CD4-positive, alpha-beta T cell treated with Interleukin-15 for 1 hour (primary cell): Measurements from ENCODE around the gene NANOG.
"Not testable (repeated sequence)": the region's sequence is repeated elsewhere in the genome, so short reads cannot be mapped to it uniquely, and the experiment has no call there.

ENCODE experiments used
- DNase-seq: peaks from one replicate; pipeline ENCODE4 v3.0.0-alpha.2; 2020

Gene NANOG

DNA sequence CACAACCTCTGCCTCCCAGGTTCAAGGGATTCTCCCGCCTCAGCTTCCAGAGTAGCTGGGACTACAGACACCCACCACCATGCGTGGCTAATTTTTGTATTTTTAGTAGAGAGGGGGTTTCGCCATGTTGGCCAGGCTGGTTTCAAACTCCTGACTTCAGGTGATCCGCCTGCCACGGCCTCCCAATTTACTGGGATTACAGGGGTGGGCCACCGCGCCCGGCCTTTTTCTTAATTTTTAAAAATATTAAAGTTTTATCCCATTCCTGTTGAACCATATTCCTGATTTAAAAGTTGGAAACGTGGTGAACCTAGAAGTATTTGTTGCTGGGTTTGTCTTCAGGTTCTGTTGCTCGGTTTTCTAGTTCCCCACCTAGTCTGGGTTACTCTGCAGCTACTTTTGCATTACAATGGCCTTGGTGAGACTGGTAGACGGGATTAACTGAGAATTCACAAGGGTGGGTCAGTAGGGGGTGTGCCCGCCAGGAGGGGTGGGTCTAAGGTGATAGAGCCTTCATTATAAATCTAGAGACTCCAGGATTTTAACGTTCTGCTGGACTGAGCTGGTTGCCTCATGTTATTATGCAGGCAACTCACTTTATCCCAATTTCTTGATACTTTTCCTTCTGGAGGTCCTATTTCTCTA is at the start of gene NANOG:
Gene NANOG, plus strand, starts transcription at position 519 of the 645 bp plus-strand sequence. CDS start 213 bp downstream, outside the sequence.
- DNase-seq = not testable (repeated sequence)

DNA sequence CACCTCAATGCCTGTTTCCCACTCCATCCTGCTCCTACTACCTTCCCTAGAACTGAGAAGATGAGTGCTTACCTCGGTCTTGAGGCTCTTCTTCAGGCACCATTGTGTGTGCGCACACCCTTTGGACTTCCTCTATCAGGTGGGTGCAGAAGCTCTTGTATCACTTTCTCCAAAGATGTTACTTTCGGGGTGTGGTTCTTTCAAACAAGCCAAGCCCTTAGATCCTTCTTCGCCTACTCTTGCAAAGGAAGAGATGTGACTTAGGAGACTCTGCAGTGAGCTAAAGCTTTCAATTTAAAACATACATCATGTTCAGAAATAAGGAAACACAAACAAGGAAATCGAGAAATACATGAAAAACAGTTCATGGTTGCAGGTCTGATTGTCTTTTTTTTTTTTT is 42.0 kb upstream of the NANOG start, which contains the start of gene CLEC4C:
Gene CLEC4C, minus strand, starts transcription at position 130 of the 400 bp plus-strand sequence. Its CDS starts 27 bp downstream, at position 103.
- DNase-seq = no peak

DNA sequence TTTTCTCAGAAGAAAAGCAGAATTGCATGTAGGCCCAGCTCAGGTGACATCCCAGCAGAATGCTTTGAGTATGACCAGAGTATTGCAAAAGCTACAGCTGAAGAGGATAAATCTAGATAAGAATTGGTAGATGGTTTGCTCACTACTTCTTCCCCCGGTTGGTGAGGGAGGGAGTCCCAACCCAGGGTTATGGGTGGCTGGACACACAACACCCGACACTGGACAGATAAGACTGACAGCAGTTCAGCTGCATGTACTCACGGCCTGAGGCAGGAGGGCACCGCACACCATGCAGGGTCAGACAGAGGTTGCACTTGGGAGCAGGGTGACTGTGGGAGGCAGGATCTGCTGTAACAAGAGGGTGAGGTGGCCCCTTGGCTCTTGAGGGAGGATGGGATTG is 40.4 kb upstream of the NANOG start:
- DNase-seq = no peak

DNA sequence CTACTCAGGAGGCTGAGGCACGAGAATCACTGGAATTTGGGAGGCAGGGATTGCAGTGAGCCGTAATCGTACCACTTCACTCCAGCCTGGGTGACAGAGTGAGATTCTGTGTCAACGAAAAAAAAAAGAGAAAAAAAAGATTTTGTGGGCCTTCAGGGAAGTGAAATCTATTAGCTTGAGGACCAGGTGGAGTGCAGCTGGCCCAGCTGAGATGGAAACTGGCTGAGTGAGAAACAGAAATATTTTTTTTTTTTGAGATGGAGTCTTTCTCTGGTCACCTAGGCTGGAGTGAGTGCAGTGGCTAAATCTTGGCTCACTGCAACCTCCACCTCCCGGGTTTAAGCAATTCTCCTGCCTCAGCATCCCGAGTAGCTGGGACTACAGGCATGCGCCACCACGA is 39.8 kb upstream of the NANOG start:
- no peak for DNase-seq

DNA sequence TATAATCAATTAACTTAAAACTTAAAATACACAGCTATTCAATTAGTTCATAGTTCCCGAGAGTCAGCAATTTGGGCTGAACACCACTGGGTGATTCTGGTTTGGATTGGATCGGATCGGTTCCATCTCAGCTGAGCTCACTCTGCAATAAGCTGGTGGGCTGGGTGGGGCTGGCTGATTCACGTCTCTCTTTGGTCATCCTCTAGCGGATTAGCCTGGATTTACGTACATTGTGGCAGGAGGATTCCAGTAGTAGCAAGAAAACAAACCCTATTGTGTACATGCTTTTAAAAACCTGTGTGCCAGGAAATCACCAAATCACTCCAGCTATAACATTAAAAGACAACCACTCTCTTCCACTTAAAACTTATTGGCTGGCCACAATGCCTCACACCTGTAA is 38.9 kb upstream of the NANOG start:
- DNase-seq = no peak

DNA sequence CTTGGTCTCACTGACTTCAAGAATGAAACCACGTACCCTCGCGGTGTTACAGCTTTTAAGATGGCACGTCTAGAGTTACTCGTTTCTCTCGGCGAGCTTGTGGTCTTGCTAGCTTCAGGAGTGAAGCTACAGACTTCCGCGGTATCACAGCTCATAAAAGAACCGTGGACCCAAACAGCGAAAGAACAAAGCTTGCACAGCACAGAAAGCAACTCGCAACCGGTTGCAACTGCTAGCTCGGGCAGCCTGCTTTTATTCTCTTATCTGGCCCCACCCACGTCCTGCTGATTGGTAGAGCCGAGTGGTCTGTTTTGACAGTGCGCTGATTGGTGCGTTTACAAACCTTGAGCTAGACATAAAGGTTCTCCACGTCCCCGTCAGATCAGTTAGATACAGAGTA is 37.8 kb upstream of the NANOG start:
- no peak for DNase-seq

DNA sequence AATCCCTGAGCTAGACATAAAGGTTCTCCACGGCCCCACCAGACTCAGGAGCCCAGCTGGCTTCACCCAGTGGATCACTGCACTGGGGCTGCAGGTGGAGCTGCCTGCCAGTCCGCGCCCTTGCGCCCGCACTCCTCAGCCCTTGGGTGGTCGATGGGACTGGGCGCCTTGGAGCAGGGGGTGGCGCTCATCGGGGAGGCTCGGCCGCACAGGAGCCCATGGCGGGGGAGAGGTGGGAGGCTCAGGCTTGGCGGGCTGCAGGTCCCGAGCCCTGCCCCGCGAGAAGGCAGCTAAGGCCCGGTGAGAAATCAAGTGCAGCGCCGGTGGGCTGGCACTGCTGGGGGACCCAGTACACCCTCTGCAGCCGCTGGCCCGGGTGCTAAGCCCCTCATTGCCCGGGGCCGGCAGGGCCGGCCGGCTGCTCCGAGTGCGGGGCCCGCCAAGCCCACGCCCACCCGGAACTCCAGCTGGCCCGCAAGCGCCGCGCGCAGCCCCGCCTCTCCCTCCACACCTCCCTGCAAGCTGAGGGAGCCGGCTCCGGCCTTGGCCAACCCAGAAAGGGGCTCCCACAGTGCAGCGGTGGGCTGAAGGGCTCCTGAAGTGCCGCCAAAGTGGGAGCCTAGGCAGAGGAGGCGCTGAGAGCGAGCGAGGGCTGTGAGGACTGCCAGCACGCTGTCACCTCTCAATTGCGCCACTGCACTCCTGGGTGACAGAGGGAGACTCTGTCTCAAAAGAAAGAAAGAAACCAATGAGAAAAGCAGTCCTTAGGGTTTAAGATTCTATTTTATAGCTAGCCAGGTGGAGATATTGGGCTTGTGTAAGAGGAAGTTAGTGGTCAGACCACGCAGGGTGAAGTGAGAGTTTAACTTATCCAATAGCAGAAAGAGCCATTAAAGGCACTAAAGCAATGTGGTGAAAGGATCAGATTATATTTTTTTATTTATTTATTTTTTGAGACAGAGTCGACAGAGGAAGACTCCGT is 37.0 kb upstream of the NANOG start:
- DNase-seq = not testable (repeated sequence)

DNA sequence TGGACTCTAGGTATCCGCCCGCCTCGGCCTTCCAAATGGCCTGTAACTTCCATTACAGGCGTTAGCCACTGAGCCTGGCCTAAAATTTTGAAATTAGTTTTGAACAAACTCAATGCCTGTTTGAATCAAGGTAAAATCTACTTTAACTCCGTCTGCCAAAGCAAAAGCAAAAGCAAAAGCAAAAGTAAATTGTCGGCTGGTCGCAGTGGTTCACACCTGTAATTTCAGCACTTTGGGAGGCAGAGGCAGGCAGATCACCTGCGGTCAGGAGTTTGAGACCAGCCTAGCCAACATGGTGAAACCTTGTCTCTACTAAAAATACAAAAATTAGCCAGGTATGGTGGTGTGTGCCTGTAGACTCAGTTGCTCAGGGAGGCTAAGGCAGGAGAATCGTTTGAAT is 33.5 kb upstream of the NANOG start:
- DNase-seq = not testable (repeated sequence)

DNA sequence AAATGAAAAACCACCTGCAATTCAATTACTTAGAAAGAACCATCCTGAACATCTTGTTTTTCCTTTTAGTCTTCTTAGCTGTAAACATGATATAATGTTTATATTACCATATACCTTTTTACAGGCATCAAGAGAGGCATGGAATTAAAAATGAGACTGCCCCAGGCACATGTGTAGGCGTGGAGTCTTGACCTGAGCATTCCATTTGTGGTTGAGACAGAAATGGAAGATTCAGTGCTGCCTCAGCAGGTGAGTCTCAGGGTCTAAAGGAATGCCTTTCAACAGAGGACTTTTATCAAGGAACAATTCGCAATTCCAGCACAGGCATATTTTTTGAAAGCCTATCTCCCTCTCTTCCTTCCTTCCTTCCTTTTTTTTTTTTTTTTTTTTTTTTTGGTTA is 32.2 kb upstream of the NANOG start:
- DNase-seq = no peak

DNA sequence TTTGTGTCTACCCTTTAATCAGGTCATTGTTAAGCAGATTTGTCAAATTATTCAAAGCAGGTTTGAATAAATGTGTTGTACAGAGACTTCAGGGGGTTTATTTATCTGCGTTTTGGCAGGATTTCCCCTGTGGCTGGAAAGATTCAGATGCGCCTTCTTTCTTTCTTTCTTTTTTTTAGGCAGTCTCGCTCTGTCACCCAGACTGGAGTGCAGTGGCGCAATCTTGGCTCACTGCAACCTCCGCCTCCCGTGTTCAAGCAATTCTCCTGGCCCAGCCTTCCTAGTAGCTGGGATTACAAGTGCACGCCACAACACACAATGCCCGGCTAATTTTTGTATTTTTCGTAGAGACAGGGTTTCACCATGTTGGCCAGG is 30.4 kb upstream of the NANOG start:
- no peak for DNase-seq

DNA sequence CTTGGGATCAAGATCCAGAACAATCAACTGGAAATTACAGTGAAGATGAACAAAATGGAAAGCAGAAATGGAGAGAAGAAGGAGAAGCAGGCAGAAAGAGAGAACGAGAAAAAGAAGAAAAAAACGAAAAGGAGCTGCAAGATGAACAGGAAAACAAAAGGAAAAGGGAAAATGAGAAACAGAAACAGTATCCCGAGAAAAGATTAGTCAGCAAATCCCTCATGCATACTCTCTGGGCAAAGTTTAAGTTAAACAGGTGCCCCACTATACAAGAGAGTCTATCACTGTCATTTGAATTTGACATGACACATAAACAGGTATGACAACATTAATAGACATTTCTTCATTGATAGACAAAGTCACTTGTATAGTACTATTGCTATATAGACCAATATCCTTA is 19.2 kb upstream of the NANOG start:
- DNase-seq = no peak

DNA sequence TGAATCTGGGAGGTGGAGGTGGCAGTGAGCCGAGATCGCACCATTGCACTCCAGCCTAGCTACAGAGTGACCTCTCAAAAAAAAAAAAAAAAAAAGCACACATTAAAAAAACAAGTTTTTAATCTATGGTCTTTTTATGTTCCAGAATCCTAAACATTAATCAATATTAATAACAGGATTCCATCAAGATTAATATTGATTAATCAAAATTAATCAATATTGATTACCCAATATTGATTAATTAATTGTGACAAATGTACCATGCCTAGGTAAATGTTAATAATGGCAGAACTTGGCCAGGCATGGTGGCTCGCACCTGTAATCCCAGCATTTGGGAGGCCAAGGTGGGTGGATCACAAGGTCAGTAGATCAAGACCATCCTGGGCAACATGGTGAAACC is 7.9 kb upstream of the NANOG start:
- no peak for DNase-seq

DNA sequence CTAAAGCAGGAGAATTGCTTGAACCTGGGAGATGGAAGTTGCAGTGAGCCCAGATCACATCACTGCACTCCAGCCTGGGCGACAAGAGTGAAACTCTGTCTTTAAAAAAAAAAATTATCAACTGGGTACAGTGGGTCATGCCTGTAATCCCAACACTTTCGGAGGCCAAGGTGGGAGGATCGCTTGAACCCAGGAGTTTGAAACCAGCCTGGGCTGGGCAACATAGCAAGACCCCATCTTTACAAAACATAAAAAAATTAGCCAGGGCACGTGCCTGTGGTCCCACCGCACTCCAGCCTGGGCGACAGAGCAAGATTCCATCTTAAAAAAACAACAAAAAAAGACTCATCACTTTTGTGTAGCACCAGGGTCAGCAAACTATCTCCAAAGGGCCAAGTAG is 7.1 kb upstream of the NANOG start:
- DNase-seq = no peak

DNA sequence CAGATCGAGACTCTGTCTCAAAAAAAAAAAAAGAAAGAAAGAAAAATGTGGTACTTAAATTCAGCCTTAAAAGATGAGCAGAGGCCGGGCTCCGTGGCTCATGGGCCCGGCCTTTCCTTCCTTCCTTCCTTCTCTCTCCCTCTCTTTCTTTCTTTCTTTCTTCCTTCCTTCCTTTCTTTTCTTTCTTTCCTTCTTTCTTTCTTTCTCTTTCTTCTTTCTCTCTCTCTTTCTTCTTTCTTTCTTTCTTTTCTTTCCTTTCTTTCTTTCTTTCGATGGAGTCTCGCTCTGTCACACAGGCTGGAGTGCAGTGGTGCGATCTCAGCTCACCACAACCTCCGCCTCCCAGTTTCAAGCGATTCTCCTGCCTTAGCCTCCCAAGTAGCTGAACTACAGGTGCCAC is 5.8 kb upstream of the NANOG start:
- not testable (repeated sequence) for DNase-seq

DNA sequence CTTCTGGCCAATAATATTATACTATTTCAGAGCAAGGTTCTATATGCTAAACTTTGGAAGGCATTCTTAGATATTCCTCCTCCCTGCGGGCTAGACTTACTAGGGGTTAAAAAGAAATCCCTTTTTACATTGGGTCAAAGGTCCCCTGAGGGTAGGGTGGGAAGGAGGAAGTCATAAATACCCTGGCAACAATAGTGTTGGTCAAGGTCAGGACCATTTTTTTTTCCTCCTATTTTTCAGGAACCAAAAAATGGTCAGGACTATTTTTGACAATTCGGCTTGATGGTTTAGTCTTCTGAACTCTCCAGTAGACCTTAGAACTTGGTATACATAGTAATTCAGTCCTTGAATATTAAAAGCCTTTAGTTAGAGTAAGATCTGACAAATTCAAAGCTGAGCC is 4.5 kb upstream of the NANOG start:
- DNase-seq = no peak

DNA sequence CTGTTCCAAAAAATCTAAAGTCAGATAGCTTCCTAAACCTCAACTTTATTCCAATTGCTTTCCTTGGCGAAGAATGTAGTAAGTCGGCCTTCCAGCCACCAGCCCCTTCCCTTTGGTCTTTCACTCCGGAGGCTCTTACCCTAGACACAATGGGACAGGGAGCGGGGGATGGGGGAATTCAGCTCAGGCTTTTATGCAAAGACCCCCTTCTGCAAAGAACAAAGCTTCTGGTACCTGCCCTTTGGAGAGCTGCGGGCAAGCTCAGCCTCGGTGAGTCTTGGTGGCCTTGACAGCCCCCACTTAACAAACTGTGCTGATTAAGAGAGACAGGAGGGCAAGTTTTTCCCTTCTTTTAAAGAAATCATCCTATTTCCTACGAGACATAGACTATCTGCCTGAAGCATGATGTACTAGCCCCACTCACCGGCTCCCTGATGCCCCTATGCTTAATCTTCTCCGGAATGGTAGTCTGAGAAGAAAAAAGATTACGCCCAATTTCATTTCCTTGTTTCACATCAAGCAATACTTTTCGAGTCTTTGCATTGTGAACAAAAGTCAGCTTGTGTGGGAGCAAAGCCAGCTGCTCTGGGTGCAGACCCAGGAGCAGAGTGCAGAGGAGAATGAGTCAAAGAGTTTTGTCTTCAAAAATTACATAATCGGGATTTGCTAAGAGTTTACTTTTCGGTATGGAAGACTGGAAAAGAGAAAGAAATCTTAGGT is 1.5 kb upstream of the NANOG start:
- DNase-seq = no peak

DNA sequence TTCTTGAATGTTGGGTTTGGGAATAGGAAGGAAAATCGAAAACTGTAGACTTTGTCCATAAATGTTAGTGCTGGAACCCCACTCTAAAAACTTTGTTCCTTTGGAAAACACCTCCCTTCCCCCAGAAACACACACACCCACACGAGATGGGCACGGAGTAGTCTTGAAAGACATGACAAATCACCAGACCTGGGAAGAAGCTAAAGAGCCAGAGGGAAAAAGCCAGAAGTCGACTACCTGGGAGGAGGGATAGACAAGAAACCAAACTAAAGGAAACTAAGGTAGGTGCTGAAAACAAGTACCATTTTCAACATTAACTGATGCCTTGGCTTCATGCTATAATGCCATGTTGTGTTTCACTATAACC is 925 bp upstream of the NANOG start:
- DNase-seq = no peak

DNA sequence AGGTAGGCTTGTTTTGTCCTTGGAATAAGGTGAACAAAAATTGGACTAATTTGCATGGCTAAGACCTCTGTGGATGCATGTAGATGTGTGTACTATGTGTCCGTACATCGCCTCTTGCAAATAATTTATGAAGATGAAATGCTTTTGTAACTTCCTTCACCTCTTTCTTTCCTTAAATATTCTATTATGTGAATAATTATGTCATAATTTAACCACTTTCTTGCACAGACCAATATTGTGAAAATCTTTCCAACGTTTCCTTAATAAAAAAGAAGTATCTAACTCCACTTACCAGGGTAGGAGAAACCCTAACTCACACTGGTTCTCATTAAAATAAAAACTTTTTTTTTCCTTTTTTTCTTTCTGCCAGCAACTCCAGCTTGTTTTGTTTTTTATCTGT is 4.0 kb downstream of the NANOG start:
- DNase-seq = no peak

DNA sequence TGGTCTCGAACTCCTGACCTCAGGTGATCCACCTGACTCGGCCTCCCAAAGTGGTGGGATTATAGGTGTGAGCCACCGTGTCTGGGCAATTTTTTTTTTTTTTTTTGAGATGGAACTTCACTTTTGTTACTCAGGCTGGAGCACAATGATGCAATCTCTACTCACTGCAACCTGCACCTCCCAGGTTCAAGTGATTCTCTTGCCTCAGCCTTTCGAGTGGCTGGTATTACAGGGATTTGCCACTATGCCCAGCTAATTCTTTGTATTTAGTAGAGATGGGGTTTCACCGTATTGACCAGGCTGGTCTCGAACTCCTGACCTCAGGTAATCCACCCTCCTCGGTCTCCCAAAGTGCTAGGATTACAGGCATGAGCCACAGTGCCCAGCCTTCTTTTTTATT is 8.1 kb downstream of the NANOG start:
- not testable (repeated sequence) for DNase-seq

DNA sequence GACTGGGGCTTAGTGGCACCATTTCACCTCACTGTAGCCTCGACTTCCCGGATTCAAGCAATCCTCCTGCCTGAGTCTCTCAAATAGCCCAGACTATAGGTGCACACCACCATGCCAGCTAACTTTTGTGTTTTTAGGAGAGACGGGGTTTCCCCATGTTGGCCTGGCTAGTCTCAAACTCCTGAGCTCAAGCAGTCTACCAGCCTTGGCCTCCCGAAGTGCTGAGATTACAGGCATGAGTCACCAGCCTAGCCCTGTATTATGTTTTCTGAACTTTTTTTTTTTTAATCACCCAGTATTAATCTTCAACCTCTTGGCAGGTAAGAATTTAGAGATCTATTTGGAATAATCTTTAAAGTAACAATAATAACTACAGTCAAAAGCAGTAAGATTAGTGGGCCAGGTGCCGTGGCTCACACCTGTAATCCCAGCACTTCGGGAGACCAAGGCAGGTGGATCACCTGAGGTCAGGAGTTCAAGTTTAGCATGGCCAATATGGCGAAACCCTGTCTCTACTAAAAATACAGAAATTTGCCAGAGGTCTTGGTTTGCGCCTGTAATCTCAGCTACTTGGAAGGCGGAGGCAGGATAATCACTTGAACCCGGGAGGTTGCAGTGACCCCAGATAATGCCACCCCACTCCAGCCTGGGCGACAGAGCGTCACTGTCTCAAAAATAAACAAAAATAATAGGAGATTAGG is 8.6 kb downstream of the NANOG start:
- DNase-seq = no peak

DNA sequence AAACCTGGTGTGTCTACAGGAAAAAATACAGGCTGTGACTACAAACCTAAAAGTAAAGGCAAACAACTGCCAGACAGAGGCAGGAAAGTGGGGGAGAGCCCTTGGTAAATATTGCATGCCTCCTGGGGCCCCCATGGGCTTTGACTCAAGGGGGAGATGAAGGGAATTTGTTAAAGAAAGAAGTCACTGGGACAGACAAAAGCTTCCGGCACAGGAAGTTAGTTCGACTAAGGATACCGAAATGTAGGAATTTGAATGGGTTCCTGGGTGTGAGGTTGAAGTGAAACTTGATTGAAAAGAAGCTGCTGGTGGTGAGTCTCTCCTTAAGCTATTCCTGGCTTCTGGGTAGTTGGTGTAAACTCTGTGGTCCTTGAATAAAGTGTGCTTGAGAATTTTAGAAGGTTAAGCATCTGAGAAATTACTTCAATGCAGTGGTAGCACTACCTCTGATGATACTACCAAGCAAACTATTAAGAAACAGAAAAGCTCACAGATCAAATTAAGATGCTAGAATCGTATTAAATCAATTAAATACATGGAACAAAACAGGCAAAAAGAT is 9.6 kb downstream of the NANOG start:
- DNase-seq = not testable (repeated sequence)

DNA sequence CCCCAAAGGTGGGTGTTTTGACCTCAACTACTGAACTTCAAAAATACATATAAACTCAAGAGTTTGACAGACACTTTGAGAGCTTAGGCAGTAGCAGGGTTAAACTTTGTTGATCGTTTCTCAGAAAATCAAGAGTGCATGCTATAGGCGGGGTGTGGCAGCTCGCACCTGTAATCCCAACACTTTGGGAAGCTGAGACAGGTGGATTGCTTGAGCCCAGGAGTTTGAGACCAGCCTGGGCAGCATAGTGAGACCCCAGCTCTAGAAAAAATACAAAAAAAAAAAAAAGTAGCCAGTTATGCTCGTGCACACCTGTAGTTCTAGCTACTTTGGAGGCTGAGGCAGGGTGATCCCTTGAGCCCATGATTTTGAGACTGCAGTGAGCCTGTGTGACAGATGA is 12.3 kb downstream of the NANOG start:
- DNase-seq = no peak

DNA sequence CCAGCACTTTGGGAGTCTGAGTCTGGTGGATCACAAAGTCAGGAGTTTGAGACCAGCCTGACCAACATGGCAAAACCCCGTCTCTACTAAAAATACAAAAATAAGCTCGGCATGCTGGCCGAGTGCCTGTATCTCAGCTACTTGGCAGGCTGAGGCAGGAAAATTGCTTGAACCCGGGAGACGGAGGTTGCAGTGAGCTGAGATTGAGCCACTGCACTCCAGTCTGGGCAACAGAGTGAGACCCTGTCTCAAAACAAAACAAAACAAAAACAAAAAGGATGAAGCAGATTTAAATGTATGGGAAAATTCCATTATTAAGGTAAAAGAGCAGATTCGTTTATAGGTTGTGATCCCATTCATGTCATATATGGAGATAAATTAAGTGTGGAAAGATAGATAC is 17.1 kb downstream of the NANOG start:
- not testable (repeated sequence) for DNase-seq
